ENCODE results near the gene SOD1. TPM values are rescaled to one million over a fixed set of nuclear protein-coding genes. Genes with fewer than 3 reads are reported as not detected.
"Not testable (repeated sequence)": the region's sequence is repeated elsewhere in the genome, so short reads cannot be mapped to it uniquely, and the experiment has no call there.

The SOD1 gene
- total and polyA plus RNA-seq, 2 of the 13 experiments (the other 11 are each of a cell fraction or from before 2014, with no cell fraction given) = 317 to 537 TPM

GRCh38 chr21:31654821-31655580, 4.5 kb upstream of the SOD1 start:
- 92% methylated on average over 21 of the region's 21 CpGs for WGBS (ENCODE audit: low lambda C conversion rate)
- POLR2A ChIA-PET = not testable (repeated sequence)
- peak; percentile 56 for TF ChIP-seq NFYB (CRISPR knock-in tag; IDR thresholded peaks at IDR 0.05)

GRCh38 chr21:31656199-31657095, 3.0 kb upstream of the SOD1 start:
- ChIA-PET CTCF (ENCODE audit: low intra/inter-chr PET ratio, low total read pairs) (no interaction called here), POLR2A (no interaction called here)
- no peak for ATAC-seq
- Histone ChIP-seq H3K36me3 (replicated peaks in 1 of 2; ENCODE audit: control insufficient read depth in 1 of 2, insufficient read depth in 2 of 2, low read length in 2 of 2) (no peaks in the 10 kb centered on the region), H3K4me2 (ENCODE audit: low read depth, low read length) (no peak overlapping the region), H3K79me2 (ENCODE audit: insufficient read depth, low read length) (peaks cover 16% of the 10 kb centered on the region), H2AFZ (ENCODE audit: low read length) (no peak overlapping the region), H3K27me3 (ENCODE audit: control insufficient read depth in 1 of 2, insufficient read depth in 2 of 2, low read length in 2 of 2) (no peaks in the 10 kb centered on the region), H3K9ac (ENCODE audit: insufficient read depth, low read depth, low read length) (no peak overlapping the region), H3K9me3 (ENCODE audit: low read length) (no peaks in the 10 kb centered on the region), H3K27ac (ENCODE audit: extremely low read length, insufficient read depth, low read length) (no peak overlapping the region), H3K4me3 (replicated peaks in 1 of 3; ENCODE audit: insufficient read depth in 1 of 3, low read depth in 2 of 3, low read length in 3 of 3) (no peak overlapping the region), H3K4me1 (ENCODE audit: insufficient read depth, low read length) (peaks cover 35% of the 10 kb centered on the region), H4K20me1 (ENCODE audit: insufficient read depth, low read length) (peaks cover 13% of the 10 kb centered on the region)
- 94% methylated on average over 13 of the region's 13 CpGs for WGBS (ENCODE audit: low lambda C conversion rate)
- no peak for FAIRE-seq
- no peak for DNase-seq (ENCODE audit: low spot score)
- in situ Hi-C loops (cut with HindIII; ENCODE audit: extremely low pct_ligation_motif_present, low pct_unique_long_range_greater_than_20kb) (no loop called here), intact Hi-C loops (cut with micrococcal nuclease; ENCODE audit: unreplicated experiment) (no loop called here)
- BruUV-seq (replicated peaks) = no TSS peak
- TF ChIP-seq TEAD3 (CRISPR knock-in tag; optimal IDR thresholded peaks at IDR 0.05; ENCODE audit: borderline replicate concordance) = no peak
- no peak for TF ChIP-seq TIGD3 (CRISPR knock-in tag; IDR thresholded peaks at IDR 0.05; ENCODE audit: borderline replicate concordance)
- no peak for TF ChIP-seq PHB2 (IDR thresholded peaks at IDR 0.05; ENCODE audit: partially characterized antibody)
- no peak for TF ChIP-seq STAT5B (CRISPR knock-in tag; IDR thresholded peaks at IDR 0.05)
- TF ChIP-seq TFAP4 (IDR thresholded peaks at IDR 0.05; ENCODE audit: borderline replicate concordance, low read depth) = no peak
- TF ChIP-seq SUZ12 (IDR thresholded peaks at IDR 0.05; ENCODE audit: low read depth, low read length) = no peak
- no peak for TF ChIP-seq IRF9 (CRISPR knock-in tag; IDR thresholded peaks at IDR 0.05; ENCODE audit: borderline replicate concordance)
- no peak for TF ChIP-seq SMAD1 (CRISPR knock-in tag; IDR thresholded peaks at IDR 0.05; ENCODE audit: borderline replicate concordance, low read depth)

More at GRCh38 chr21:31654821-31655580, 4.5 kb upstream of the SOD1 start:
- H3K9me3 ChIP-seq (ENCODE audit: low read length); H3K4me2 ChIP-seq (ENCODE audit: low read depth, low read length); FAIRE-seq; intact Hi-C loops (cut with micrococcal nuclease; ENCODE audit: unreplicated experiment); H2AFZ ChIP-seq (ENCODE audit: low read length); BruUV-seq (replicated peaks); H4K20me1 ChIP-seq (ENCODE audit: insufficient read depth, low read length); H3K36me3 ChIP-seq (replicated peaks in 1 of 2; ENCODE audit: control insufficient read depth in 1 of 2, insufficient read depth in 2 of 2, low read length in 2 of 2); in situ Hi-C loops (cut with HindIII; ENCODE audit: extremely low pct_ligation_motif_present, low pct_unique_long_range_greater_than_20kb); H3K27me3 ChIP-seq (ENCODE audit: control insufficient read depth in 1 of 2, insufficient read depth in 2 of 2, low read length in 2 of 2); CTCF ChIA-PET (ENCODE audit: low intra/inter-chr PET ratio, low total read pairs); ATAC-seq; DNase-seq (ENCODE audit: low spot score); H3K9ac ChIP-seq (ENCODE audit: insufficient read depth, low read depth, low read length); H3K4me3 ChIP-seq (replicated peaks in 1 of 3; ENCODE audit: insufficient read depth in 1 of 3, low read depth in 2 of 3, low read length in 3 of 3); H3K79me2 ChIP-seq (ENCODE audit: insufficient read depth, low read length); H3K27ac ChIP-seq (ENCODE audit: extremely low read length, insufficient read depth, low read length): not testable (repeated sequence)
- peaks cover 32% of the 10 kb centered on the region for H3K4me1 ChIP-seq (ENCODE audit: insufficient read depth, low read length)
